ENCODE measurements around the gene DNAJC3.

DNA sequence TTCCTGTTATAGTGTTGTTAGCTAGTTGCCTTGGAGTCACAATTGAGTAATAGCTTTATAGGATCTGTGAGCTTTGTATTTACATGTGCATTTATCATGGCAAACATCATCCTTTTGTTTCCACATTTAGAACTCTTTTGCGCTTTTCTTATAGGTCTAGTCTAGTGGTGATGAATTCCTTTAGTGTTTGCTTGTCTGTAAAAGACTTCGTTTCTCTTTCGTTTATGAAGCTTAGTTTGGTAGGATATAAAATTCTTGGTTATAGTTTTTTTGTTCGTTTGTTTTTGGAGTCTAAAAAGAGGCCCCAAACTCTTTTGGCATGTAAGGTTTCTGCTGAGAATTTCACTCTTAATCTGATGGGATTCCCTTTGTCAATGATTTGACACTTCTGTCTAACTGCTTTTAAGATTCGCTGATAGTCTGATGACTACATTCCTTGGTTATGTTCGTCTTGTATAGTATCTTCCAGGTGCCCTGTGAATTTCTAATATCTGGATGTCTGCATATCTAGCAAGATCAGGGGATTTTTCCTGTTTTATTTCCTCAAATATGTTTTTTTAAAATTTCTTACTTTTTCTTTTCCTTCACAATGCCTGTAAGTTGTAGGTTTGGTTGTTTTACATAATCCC lies 20.2 kb downstream of the DNAJC3 start:
- TF ChIP-seq, protein P1, sequence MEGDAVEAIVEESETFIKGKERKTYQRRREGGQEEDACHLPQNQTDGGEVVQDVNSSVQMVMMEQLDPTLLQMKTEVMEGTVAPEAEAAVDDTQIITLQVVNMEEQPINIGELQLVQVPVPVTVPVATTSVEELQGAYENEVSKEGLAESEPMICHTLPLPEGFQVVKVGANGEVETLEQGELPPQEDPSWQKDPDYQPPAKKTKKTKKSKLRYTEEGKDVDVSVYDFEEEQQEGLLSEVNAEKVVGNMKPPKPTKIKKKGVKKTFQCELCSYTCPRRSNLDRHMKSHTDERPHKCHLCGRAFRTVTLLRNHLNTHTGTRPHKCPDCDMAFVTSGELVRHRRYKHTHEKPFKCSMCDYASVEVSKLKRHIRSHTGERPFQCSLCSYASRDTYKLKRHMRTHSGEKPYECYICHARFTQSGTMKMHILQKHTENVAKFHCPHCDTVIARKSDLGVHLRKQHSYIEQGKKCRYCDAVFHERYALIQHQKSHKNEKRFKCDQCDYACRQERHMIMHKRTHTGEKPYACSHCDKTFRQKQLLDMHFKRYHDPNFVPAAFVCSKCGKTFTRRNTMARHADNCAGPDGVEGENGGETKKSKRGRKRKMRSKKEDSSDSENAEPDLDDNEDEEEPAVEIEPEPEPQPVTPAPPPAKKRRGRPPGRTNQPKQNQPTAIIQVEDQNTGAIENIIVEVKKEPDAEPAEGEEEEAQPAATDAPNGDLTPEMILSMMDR (IDR thresholded peaks at IDR 0.05; ENCODE audit: insufficient read depth, low read length, poor library complexity, severe bottlenecking), result no peak
- TF ChIP-seq EZH2phosphoT487 (conservative IDR thresholded peaks at IDR 0.05; ENCODE audit: low read length), result no peak
